Spleen (tissue), 7 donors: Measurements from ENCODE around the gene ITGA2.

ENCODE experiments used
- CTCF ChIP-seq, 11 experiments: fragments of 200-600 bp in 7 of 11; fragments of 450-650 bp in 4 of 11; sonication (generic) in 4 of 11; IDR thresholded peaks in 8 of 11; conservative IDR thresholded peaks in 3 of 11; 1 replicate in 7 of 11; 2 replicates in 4 of 11; pipeline versions ENCODE4 v1.4.0 to v1.8.0; 2016 to 2021; ENCODE audit warnings: antibody characterized with exemption in 11 of 11, inconsistent platforms in 4 of 11, mild to moderate bottlenecking in 1 of 11
- POLR2A ChIP-seq, 3 donors: fragments of 450-650 bp; IDR thresholded peaks; one replicate each; pipeline ENCODE4 v1.5.1; 2017; ENCODE audit warnings: antibody characterized with exemption in 3 of 3, mild to moderate bottlenecking in 1 of 3
- POLR2AphosphoS5 ChIP-seq, 3 donors: sonication (generic); formaldehyde crosslinking; IDR thresholded peaks; one replicate each; pipeline ENCODE4 v1.5.1; 2017; ENCODE audit warnings: antibody characterized with exemption in 3 of 3
- donor health status: DM: no; HTN: no; CAD: no; lungs with moderate emphysema.
- donor health status: DM: no; HTN: no; CAD: no.
- donor health status: DM: no; HTN: no; CAD: no.

DNA sequence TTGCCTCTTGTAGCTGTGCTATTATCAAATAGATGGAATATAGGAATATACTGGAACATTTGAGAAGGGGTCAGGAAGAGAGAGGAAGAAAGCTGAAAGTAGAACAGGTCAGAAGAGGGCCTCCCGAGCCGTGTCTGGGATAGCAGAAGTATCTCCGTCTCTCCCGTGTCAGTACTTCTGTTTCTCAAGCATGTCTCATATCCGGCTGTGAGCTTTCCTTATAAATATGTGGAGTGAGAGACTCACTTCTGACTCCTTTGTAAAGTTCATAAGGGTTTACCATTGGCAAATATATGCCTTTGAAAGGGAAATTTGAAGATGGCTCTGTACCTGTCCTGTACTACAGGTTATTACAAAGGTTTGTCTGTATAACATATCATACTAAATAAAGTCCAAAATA lies 70.1 kb downstream of the ITGA2 start:
- TF ChIP-seq CTCF (IDR thresholded peaks at IDR 0.05 in 8 of 11, conservative IDR thresholded peaks at IDR 0.05 in 3 of 11), result no peak
- TF ChIP-seq POLR2A (IDR thresholded peaks at IDR 0.05), result no peak
- TF ChIP-seq POLR2AphosphoS5 (IDR thresholded peaks at IDR 0.05), result no peak
